AG04450 (cell line): ENCODE data around the gene TMEM245. TPM values are rescaled to one million over a fixed set of nuclear protein-coding genes. Genes with fewer than 3 reads are reported as not detected.

Experiments
- CTCF ChIA-PET: fragments of 300-600, 350-600 bp; formaldehyde crosslinking; extraction: SDS; loops from one replicate; lab custom pipeline; 2022; ENCODE audit warnings: antibody characterized with exemption, inconsistent platforms; lab: Charles Lee
- POLR2A ChIA-PET: fragments of 350-600 bp; formaldehyde crosslinking; extraction: SDS; loops from one replicate; lab custom pipeline; 2021; ENCODE audit warnings: antibody characterized with exemption, inconsistent platforms; lab: Yijun Ruan, JAX
- DNase-seq: peaks from one replicate; pipeline ENCODE4 v3.0.0-alpha.2; 2011; ENCODE audit warnings: low read depth, low spot score
- H3K27ac ChIP-seq: one replicate; pipeline ENCODE4 v1.5.1; 2012; ENCODE audit warnings: low read depth, low read length, control low read depth
- H3K27me3 ChIP-seq: one replicate; pipeline ENCODE4 v1.6.0; 2012; ENCODE audit warnings: low read length; ENCODE audit not compliant: control insufficient read depth, insufficient read depth
- H3K4me3 ChIP-seq: 2 replicates; pipeline ENCODE4 v1.5.1; 2011; ENCODE audit warnings: mild to moderate bottlenecking, low read depth, low read length, control low read depth
- H3K9me3 ChIP-seq: 2 replicates; pipeline ENCODE4 v1.5.1; 2012; ENCODE audit warnings: low read length; ENCODE audit not compliant: control insufficient read depth, insufficient read depth
- CTCF ChIP-seq: IDR thresholded peaks from 2 replicates; pipeline ENCODE4 v1.5.1; 2011; ENCODE audit warnings: low read depth, low read length, control low read depth, inconsistent platforms
- polyA plus RNA-seq: library from polyadenylated mRNA; depleted of rRNA; stranded (reverse); fragments of >200 nt; gene quantifications from 2 replicates; pipeline ENCODE4 v1.2.3, GENCODE V29; 2011

Gene TMEM245
- polyA plus RNA-seq, 1 experiment = 42.0 TPM

- TF ChIP-seq CTCF = no peak
- Histone ChIP-seq H3K27me3 (no peaks in the 10 kb centered on the region), H3K27ac (no peak overlapping the region), H3K4me3 (no peak overlapping the region), H3K9me3 (no peaks in the 10 kb centered on the region)
- CTCF ChIA-PET = no interaction called here
- DNase-seq = no peak
- POLR2A ChIA-PET = no interaction called here
These were observed 103.6 kb downstream of the TMEM245 start for GRCh38 chr9:109016132-109016531.

GRCh38 chr9:109014608-109015280, 105.0 kb downstream of the TMEM245 start:
- ChIA-PET POLR2A (no interaction called here), CTCF (interaction anchor here (0.9 to 1.2 kb wide), 3 partner anchors 20 to 103 kb away, joined by 3 to 6 read pairs (median 4); no protein-coding TSS in a partner anchor)
- Histone ChIP-seq H3K4me3 (no peak overlapping the region), H3K9me3 (no peaks in the 10 kb centered on the region), H3K27ac (peak overlapping the region; percentile 55), H3K27me3 (no peaks in the 10 kb centered on the region)
- DNase-seq = no peak
- TF ChIP-seq CTCF = no peak

GRCh38 chr9:109013679-109014607, 105.8 kb downstream of the TMEM245 start:
- ChIA-PET POLR2A (no interaction called here), CTCF (interaction anchor here (0.9 to 1.2 kb wide), 3 partner anchors 21 to 104 kb away, joined by 3 to 6 read pairs (median 4); no protein-coding TSS in a partner anchor)
- Histone ChIP-seq H3K9me3 (no peaks in the 10 kb centered on the region), H3K27me3 (no peaks in the 10 kb centered on the region), H3K27ac (peak overlapping the region; percentile 55), H3K4me3 (peak overlapping the region; percentile 55)
- TF ChIP-seq CTCF = no peak
- no peak for DNase-seq

- DNase-seq = peak; percentile 54
- ChIA-PET CTCF (no interaction called here), POLR2A (interaction anchor here (1.0 kb wide), 3 partner anchors 21 to 106 kb away, joined by 3 to 6 read pairs (median 3); partner anchors contain the start of gene TMEM245)
- no peaks in the 10 kb centered on the region for H3K27me3 ChIP-seq
- peak within 1 kb of the TSS; percentile 82 for H3K4me3 ChIP-seq
- no peak for TF ChIP-seq CTCF
- H3K9me3 ChIP-seq = no peaks in the 10 kb centered on the region
- H3K27ac ChIP-seq = peak within 1 kb of the TSS; percentile 88
These were observed 106.7 kb downstream of the TMEM245 start, which contains the start of gene CTNNAL1 for GRCh38 chr9:109012876-109013678. TSS of gene CTNNAL1 (minus strand) at chr9:109013499. CDS start at chr9:109013442, 57 bp downstream.
